PFSK-1 (cell line): ENCODE measurements around the gene HPGD.

Source experiments
- FOXP2 ChIP-seq: optimal IDR thresholded peaks from 2 replicates; pipeline ENCODE3; 2011; ENCODE audit warnings: borderline replicate concordance, control low read depth, inconsistent platforms; ENCODE audit not compliant: insufficient read depth; ENCODE audit errors: extremely low read length, extremely low read depth
- POLR2AphosphoS5 ChIP-seq: IDR thresholded peaks from 2 replicates; pipeline ENCODE4 v1.6.1; 2012; ENCODE audit warnings: low read depth, mild to moderate bottlenecking, control low read depth, low read length, moderate library complexity
- REST ChIP-seq, 2 experiments: IDR thresholded peaks; 2 replicates each; pipeline versions ENCODE4 v1.6.1 to v1.8.0; 2011 to 2012; ENCODE audit warnings: low read depth in 2 of 2, low read length in 2 of 2, control low read depth in 1 of 2, inconsistent platforms in 1 of 2, mild to moderate bottlenecking in 1 of 2, moderate library complexity in 1 of 2; ENCODE audit not compliant: insufficient read depth in 1 of 2
- SIN3A ChIP-seq: IDR thresholded peaks from 2 replicates; pipeline ENCODE4 v1.6.1; 2012; ENCODE audit warnings: mild to moderate bottlenecking, low read length, moderate library complexity, borderline replicate concordance; ENCODE audit not compliant: insufficient read depth
- TAF1 ChIP-seq: IDR thresholded peaks from 2 replicates; pipeline ENCODE4 v1.6.1; 2012; ENCODE audit warnings: low read length, control low read depth, borderline replicate concordance; ENCODE audit not compliant: insufficient read depth

Gene HPGD

GRCh38 chr4:174532445-174532844 lies 10.2 kb upstream of the HPGD start:
- TF ChIP-seq REST (IDR thresholded peaks at IDR 0.05; ENCODE audit: insufficient read depth in 1 of 2, low read depth in 2 of 2, low read length in 2 of 2), result no peak
- no peak for TF ChIP-seq TAF1
- no peak for TF ChIP-seq FOXP2
- TF ChIP-seq POLR2AphosphoS5, result no peak
- TF ChIP-seq SIN3A, result no peak

- TF ChIP-seq FOXP2 (no peak), REST (IDR thresholded peaks at IDR 0.05; ENCODE audit: insufficient read depth in 1 of 2, low read depth in 2 of 2, low read length in 2 of 2) (no peak), SIN3A (no peak), POLR2AphosphoS5 (no peak), TAF1 (no peak)
These were observed 9.2 kb upstream of the HPGD start for GRCh38 chr4:174531486-174531885.

GRCh38 chr4:174528226-174528625 lies 5.9 kb upstream of the HPGD start:
- TF ChIP-seq POLR2AphosphoS5, result no peak
- TF ChIP-seq SIN3A, result no peak
- no peak for TF ChIP-seq REST (IDR thresholded peaks at IDR 0.05; ENCODE audit: insufficient read depth in 1 of 2, low read depth in 2 of 2, low read length in 2 of 2)
- TF ChIP-seq FOXP2, result no peak
- TF ChIP-seq TAF1, result no peak

GRCh38 chr4:174526731-174527130 lies 4.4 kb upstream of the HPGD start:
- TF ChIP-seq FOXP2 (no peak), TAF1 (no peak), SIN3A (no peak), POLR2AphosphoS5 (no peak), REST (IDR thresholded peaks at IDR 0.05; ENCODE audit: insufficient read depth in 1 of 2, low read depth in 2 of 2, low read length in 2 of 2) (no peak)

- no peak for TF ChIP-seq SIN3A
- no peak for TF ChIP-seq TAF1
- TF ChIP-seq POLR2AphosphoS5, result no peak
- TF ChIP-seq FOXP2, result no peak
- TF ChIP-seq REST (IDR thresholded peaks at IDR 0.05; ENCODE audit: insufficient read depth in 1 of 2, low read depth in 2 of 2, low read length in 2 of 2), result no peak
These were observed 2.0 kb upstream of the HPGD start for GRCh38 chr4:174524242-174524641.
